HG03565 (cell line): Measurements from ENCODE around the gene TLR4.

Experiments used
- ATAC-seq: cut with Tn5 transposase; IDR thresholded peaks from one replicate; pipeline ENCODE4 v1.9.1; 2021; ENCODE audit warnings: mild to moderate bottlenecking, moderate library complexity; ENCODE audit not compliant: unreplicated experiment

Gene TLR4

DNA sequence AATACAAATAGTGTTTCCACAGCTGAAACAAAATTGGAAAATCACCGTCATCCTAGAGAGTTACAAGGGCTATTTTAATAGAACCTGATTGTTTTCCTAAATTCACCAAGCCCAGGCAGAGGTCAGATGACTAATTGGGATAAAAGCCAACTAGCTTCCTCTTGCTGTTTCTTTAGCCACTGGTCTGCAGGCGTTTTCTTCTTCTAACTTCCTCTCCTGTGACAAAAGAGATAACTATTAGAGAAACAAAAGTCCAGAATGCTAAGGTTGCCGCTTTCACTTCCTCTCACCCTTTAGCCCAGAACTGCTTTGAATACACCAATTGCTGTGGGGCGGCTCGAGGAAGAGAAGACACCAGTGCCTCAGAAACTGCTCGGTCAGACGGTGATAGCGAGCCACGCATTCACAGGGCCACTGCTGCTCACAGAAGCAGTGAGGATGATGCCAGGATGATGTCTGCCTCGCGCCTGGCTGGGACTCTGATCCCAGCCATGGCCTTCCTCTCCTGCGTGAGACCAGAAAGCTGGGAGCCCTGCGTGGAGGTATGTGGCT, at the start of gene TLR4:
TLR4 (plus strand) TSS at position 380 of the 552 bp plus-strand sequence; CDS start at position 450, 70 bp downstream.
- ATAC-seq: peak; percentile 99

DNA sequence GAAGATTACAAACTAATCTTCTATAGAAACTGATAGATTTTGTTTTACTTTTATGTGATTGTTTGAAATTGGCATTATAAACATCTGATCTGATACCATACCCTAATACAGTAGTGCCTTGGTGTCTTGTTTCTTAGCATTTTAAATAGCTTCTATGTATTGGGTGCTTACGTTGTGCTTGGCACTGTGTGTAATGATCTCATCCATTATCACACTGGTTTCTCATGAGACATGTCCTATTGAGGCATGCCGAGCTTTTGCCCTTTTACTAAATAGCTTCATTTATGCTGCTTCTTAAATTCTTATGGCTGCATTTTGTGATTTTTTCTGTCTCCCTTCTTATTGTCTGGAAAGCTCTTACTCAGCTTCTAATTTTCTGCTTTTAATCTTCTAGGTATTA, 48.2 kb upstream of the TLR4 start:
- ATAC-seq: no peak

GRCh38 chr9:117662651-117663050, 41.6 kb upstream of the TLR4 start:
- no peak for ATAC-seq

- ATAC-seq: no peak
Observed at GRCh38 chr9:117664419-117664818, 39.8 kb upstream of the TLR4 start.

GRCh38 chr9:117665601-117666385, 38.4 kb upstream of the TLR4 start:
- ATAC-seq: no peak

- ATAC-seq: no peak
Observed at GRCh38 chr9:117671468-117671867, 32.7 kb upstream of the TLR4 start.

DNA sequence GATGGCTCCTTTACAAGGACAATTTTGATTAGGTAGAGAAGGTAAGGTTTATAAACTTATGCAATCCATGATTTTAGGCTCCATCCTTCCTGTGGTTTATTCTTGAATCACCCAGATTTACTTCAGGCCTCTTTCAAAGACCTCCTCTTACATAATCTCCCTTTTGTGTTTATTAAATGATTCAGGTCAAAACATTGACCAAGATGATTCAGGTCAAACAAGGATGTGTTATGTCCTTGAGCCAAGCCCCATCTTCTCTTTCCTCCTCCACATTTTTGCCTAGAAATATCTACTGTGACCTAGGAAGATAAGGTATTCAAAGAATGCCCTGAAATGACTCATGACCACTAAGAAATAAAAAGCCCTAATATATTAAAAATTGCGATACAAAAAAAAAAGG, 31.8 kb upstream of the TLR4 start:
- ATAC-seq: no peak

DNA sequence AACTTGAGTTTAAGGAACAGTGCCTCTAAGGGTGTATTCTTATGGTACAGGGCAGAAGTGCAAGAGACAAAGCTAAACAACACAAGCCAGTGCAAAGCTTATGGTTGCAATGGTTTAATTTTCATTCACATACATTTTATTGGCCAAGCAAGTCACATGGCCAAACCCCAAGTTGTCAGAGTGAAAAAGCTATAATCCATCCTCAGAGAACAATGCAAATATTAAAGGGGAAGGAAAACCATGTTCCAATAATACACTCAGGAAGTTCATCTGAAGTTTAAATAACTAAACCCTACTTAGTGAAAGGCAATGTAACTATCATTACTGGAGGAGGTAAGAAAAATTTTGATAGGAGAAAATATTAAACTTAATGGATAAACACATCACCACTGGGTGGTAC, 26.6 kb upstream of the TLR4 start:
- no peak for ATAC-seq

GRCh38 chr9:117678871-117679270, 25.3 kb upstream of the TLR4 start:
- ATAC-seq: no peak

DNA sequence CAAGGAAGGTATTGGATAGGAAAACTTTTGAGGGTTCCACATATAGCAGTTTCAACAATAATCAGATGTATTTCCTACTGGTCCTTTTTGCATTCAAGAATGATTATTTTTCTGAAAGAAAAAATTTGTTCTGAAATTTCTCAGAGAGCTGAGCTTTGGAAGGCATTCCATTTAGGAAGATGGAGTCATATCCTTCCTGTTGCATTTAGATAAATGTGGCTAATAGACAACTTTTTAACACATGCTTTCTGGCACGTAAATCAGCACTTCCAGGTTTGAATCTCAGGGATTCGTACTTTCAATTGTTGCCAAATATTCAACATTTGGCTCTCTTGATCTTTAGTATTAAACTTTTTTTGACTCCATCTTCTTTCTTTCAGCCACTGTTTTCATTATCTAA, 24.8 kb upstream of the TLR4 start:
- no peak for ATAC-seq

DNA sequence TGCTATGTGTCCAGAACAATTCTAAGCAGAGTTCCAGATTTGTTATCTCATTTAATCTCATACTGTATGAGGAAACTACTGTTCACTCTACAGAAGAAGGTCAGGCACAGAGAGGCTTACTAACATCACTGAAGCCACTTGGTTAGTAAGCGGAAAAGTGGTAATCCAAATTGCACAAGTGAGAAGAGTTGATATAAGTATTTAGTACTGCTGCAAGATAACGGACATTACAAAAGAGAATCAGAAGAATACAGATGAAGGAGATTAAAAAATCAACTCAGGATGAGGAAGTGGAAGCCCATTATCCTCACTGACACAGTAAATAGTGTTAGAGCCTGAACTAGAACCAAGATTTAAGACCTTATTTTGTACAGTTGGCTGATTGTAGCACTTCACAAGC, 22.3 kb upstream of the TLR4 start:
- ATAC-seq: no peak

DNA sequence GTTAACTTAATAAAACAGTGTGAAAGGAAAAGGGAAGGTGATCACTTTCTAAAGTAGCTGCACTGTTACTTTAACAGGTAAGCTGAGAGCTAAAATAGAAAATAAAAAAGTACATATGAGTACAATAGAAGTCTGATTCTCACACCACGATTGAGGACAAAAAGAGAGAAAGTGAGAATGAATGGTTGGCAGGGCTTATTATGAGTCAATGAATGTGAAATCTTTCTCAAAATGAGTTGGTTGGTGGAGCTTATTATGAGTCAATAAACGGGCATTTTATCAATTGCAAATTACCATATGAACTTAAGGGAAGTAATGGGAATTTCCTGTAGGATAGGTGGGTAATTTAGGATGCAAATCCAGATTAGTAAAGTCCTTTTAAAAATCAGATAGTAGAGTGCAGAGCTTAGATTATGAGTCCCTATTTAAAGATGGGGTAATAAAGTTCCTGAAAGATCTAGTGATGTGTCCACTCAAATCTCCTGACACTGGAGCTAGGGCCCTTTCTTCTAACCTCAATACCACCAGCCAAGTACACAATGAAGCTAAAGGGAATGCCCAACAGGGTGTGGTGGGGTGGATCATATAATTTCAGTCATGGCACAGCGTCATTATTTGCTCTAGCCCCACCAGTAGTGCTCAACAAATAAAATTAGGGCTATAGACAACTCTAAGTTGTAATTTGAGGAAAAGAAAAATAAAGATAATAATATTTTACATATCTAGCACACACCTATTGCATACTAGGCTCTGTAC, 21.1 kb upstream of the TLR4 start:
- peak; percentile 78 for ATAC-seq

DNA sequence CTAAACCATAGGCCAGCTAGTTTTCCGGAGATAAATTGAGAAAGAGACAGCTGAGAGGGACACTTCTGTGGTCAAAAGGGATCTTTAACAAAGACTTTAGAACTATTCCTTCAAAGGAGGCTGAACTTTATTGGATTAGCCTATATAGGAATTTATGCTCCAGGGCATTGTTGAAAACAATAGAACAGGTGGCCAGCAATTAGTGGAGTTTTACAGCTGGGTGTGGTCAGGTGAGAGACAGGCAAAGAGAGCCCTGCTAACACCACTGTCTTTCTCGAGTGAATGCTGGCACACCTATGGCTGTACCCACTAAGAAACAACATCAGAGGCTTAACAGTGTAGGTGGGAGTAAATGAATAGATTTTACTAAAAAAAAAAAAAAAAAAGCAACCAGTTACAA, 16.7 kb upstream of the TLR4 start:
- no peak for ATAC-seq

- no peak for ATAC-seq
Observed at GRCh38 chr9:117691367-117691766, 12.8 kb upstream of the TLR4 start.

GRCh38 chr9:117696154-117696553, 8.0 kb upstream of the TLR4 start:
- no peak for ATAC-seq

- ATAC-seq: no peak
Observed at GRCh38 chr9:117697046-117697445, 7.2 kb upstream of the TLR4 start.

DNA sequence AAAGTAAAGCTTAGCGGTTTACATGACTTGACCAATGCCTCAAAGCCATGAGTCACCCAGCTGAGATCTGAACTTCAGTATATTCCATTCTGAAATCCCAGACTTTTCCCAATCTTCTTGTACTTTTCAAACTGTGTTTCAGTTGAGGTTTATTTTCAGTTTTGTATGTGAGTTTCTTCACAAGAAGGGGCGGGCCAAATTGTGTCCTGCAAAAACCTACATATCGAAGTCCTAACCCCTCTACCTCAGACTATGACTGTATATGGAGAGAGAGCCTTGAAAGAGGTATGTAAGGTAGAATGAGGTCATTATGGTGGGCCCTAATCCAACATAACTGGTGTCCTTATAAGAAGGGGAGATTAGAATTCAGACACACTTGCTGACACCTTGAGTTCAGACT, 666 bp upstream of the TLR4 start:
- no peak for ATAC-seq

DNA sequence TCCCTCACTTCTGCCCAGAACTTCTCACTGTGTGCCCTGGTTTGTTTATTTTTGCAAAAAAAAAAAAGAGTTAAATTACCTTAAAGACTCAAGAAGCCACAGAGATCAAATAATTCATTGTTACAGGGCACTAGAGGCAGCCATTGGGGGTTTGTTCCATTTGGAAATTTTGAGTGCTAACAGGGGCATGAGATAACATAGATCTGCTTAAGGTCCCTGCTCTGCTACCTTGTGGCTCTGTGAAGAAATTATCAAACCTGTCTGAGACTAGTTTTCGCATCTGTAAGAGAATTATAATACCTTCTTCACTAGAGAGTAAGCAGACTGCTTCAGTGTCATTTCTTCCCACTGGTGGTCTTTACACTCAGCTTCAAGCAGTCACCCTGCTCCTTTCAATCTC, 394 bp downstream of the TLR4 start:
- ATAC-seq: no peak

DNA sequence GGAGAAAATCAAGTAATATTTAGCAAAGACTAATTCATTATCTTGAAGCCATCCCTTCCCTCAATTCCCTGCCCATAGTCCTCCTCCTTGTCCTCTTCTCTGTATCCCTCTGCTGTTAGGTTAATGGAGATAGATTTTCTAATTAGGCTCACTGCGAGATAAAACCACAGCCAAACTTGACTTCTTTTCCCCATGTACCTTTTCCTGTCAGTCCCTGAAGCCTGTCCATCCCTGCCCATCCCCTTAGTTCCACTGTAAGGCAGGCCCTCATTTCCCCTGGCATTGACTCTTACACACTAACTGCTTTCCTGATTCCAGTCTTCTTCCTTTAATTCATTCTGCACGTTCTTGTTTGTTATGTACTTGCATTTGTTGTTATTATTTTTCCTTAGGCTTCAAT, 1.2 kb downstream of the TLR4 start:
- no peak for ATAC-seq

GRCh38 chr9:117706421-117707116, 2.4 kb downstream of the TLR4 start:
- ATAC-seq: no peak

DNA sequence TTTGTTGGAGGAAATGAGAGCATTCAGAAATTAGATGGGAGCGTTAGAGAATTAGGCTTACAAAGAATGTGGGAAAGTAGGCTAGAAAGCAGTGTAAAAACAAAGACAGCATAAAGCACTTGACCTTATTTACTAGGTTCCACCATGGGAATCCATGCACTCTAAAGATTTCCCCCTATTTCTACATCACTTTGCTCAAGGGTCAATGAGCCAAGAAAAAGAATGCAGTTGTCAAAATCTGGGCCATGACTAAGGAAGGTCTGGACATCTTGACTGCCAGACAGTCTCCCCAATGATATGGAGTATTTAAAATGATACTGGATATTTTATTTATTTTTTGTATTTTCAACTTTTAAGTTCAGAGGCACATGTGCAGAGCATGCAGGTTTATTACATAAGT, 3.4 kb downstream of the TLR4 start:
- ATAC-seq: no peak
